ENCODE results near the gene ADSL. TPM values are rescaled to one million over a fixed set of nuclear protein-coding genes. Genes with fewer than 3 reads are reported as not detected.

ADSL gene
- total and polyA plus RNA-seq, 2 of the 8 experiments (the other 6 are each of a cell fraction or from before 2014, with no cell fraction given) = 197 to 218 TPM

DNA sequence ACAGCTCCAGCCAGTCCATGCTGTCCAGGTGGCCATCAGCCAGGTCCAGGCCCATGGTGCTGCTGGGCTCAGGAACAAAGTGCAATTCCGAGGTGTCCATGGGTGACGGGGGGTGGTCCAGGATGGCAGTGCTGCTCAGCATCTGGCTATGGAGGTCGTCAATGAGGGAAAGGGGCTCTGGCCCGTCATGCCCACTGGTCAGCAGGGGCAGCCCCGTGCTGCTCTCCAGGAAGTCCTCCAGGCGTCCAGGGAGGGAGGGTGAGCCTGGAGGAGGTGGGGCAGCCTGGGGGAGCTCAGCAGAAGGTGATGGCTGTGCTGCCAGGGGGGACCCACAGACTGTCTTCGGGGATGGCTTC lies 65.2 kb downstream of the ADSL start:
- no peak overlapping the region for H2BK5ac ChIP-seq (ENCODE audit: low read depth, low read length)
- no peak overlapping the region for H3K56ac ChIP-seq (replicated peaks; ENCODE audit: insufficient read length, low read depth, low read length)
- FAIRE-seq (no peak), DNase-seq (ENCODE audit: low read depth in 1 of 2, low spot score in 2 of 2) (no peak)
- no peaks in the 10 kb centered on the region for H3K23me2 ChIP-seq (ENCODE audit: low read depth, low read length)
- H3K18ac ChIP-seq (ENCODE audit: extremely low read depth, low read length) = no peak overlapping the region
- H4K8ac ChIP-seq (ENCODE audit: extremely low read depth, insufficient read depth, low read length) = no peak overlapping the region
- no peak overlapping the region for H2BK120ac ChIP-seq (replicated peaks; ENCODE audit: low read depth, low read length)
- no peaks in the 10 kb centered on the region; the same call in 1 of the 2 replicates for H3K79me1 ChIP-seq (ENCODE audit: low read depth, low read length)
- H3K4ac ChIP-seq (replicated peaks; ENCODE audit: insufficient read length, low read depth, low read length) = no peak overlapping the region
- H3K14ac ChIP-seq (ENCODE audit: insufficient read length) = no peak overlapping the region
- no peak overlapping the region for H4K5ac ChIP-seq (ENCODE audit: insufficient read length, low read depth, low read length)
- H3K23ac ChIP-seq (ENCODE audit: insufficient read length) = no peak overlapping the region
- no peaks in the 10 kb centered on the region for H3K79me2 ChIP-seq (ENCODE audit: control insufficient read depth in 1 of 2, insufficient read depth in 2 of 2, low read length in 2 of 2)
- no peak overlapping the region for H3K4me3 ChIP-seq (ENCODE audit: extremely low read depth in 1 of 4, insufficient read depth in 2 of 4, low read depth in 3 of 4, low read length in 4 of 4)
- no peak overlapping the region for H2AK5ac ChIP-seq (ENCODE audit: low read depth, low read length)
- no peaks in the 10 kb centered on the region for H3K9me3 ChIP-seq (ENCODE audit: insufficient read depth in 2 of 2, low read depth in 1 of 2, low read length in 1 of 2)
- H2AFZ ChIP-seq (ENCODE audit: low read length) = no peak overlapping the region
- peaks cover 6 to 38% (median 26%) of the 10 kb centered on the region in 4 experiments; a peak in 7 of 8 replicates for H3K36me3 ChIP-seq (ENCODE audit: control insufficient read depth in 2 of 4, insufficient read depth in 4 of 4, low read length in 3 of 4)
- ChIA-PET CTCF (ENCODE audit: partially characterized antibody) (interaction anchor here (1.2 to 1.6 kb wide), 4 partner anchors 12 to 234 kb away, joined by 3 to 7 read pairs (median 6); no protein-coding TSS in a partner anchor), POLR2A (ENCODE audit: partially characterized antibody) (interaction anchor here (1.2 to 1.3 kb wide), 2 partner anchors 13 to 225 kb away, joined by 3 to 4 read pairs; partner anchors contain the start of gene MRTFA)
- no peaks in the 10 kb centered on the region; a peak in 1 of 7 replicates for H3K4me1 ChIP-seq (replicated peaks in 1 of 4; ENCODE audit: control insufficient read depth in 3 of 4, insufficient read depth in 4 of 4, low read length in 3 of 4)
- no peak overlapping the region for H2BK20ac ChIP-seq (ENCODE audit: low read length)
- no peak overlapping the region for H3K27ac ChIP-seq (ENCODE audit: low read depth, low read length)
- H3K4me2 ChIP-seq (ENCODE audit: insufficient read depth in 1 of 2, low read depth in 2 of 2, low read length in 2 of 2) = no peak overlapping the region
- H2BK15ac ChIP-seq (ENCODE audit: low read length) = no peak overlapping the region
- 97% methylated on average over 7 of the region's 7 CpGs; no CpG with 5 or more reads in 1 of the 2 experiments for WGBS, 2 experiments (ENCODE audit: extremely low coverage in 1 of 2, insufficient coverage in 1 of 2, insufficient read length in 1 of 2, insufficient replicate concordance in 2 of 2, low coverage in 1 of 2, low lambda C conversion rate in 2 of 2, missing lambda C conversion rate in 1 of 2)
- no peak overlapping the region for H3K9ac ChIP-seq (replicated peaks in 1 of 4; ENCODE audit: extremely low read depth in 1 of 4, low read depth in 3 of 4, low read length in 3 of 4)
- no peak overlapping the region for H2BK12ac ChIP-seq (ENCODE audit: low read depth, low read length)
- peaks cover 1 to 6% of the 10 kb centered on the region in 2 experiments for H4K20me1 ChIP-seq (replicated peaks in 1 of 2; ENCODE audit: control insufficient read depth in 1 of 2, insufficient read depth in 2 of 2, low read length in 2 of 2)
- H4K91ac ChIP-seq (replicated peaks; ENCODE audit: insufficient read length, low read length) = no peak overlapping the region
- H3K27me3 ChIP-seq (replicated peaks in 1 of 4; ENCODE audit: control insufficient read depth in 3 of 4, extremely low read depth in 1 of 4, insufficient read depth in 3 of 4, low read length in 3 of 4) = no peaks in the 10 kb centered on the region
- TF ChIP-seq CBX5 (IDR thresholded peaks at IDR 0.05; ENCODE audit: low read depth, low read length) (no peak), BACH1 (IDR thresholded peaks at IDR 0.05; ENCODE audit: low read length) (no peak), MAFK (IDR thresholded peaks at IDR 0.05; ENCODE audit: low read depth, low read length) (no peak), NRF1 (IDR thresholded peaks at IDR 0.05; ENCODE audit: low read depth, low read length) (no peak), CHD2 (IDR thresholded peaks at IDR 0.05; ENCODE audit: low read length) (no peak), HDAC2 (IDR thresholded peaks at IDR 0.05; ENCODE audit: borderline replicate concordance in 1 of 2, low read depth in 2 of 2, low read length in 2 of 2) (no peak), BRCA1 (IDR thresholded peaks at IDR 0.05; ENCODE audit: low read depth, low read length) (no peak), TAF1 (IDR thresholded peaks at IDR 0.05; ENCODE audit: low read depth, low read length) (no peak), ATF2 (IDR thresholded peaks at IDR 0.05; ENCODE audit: low read length) (no peak), EGR1 (IDR thresholded peaks at IDR 0.05; ENCODE audit: borderline replicate concordance, low read depth, low read length) (no peak)

Measured in H1 (cell line).